ENCODE results near the gene AZU1.

GRCh38 chr19:806815-807421 lies 20.7 kb upstream of the AZU1 start:
- TF ChIP-seq CTCF (IDR thresholded peaks at IDR 0.05; ENCODE audit: borderline replicate concordance, extremely low read depth, low read length, poor library complexity, severe bottlenecking) = no peak
- TF ChIP-seq EZH2 (IDR thresholded peaks at IDR 0.05; ENCODE audit: borderline replicate concordance, low read depth, low read length, severe bottlenecking) = no peak

Data from DND-41 (cell line).